HG03439 (cell line): Measurements from ENCODE around the gene SEC61G.

Experiments used
- ATAC-seq: cut with Tn5 transposase; IDR thresholded peaks from one replicate; pipeline ENCODE4 v1.9.1; 2021; ENCODE audit warnings: mild to moderate bottlenecking, moderate library complexity; ENCODE audit not compliant: unreplicated experiment

The SEC61G gene

DNA sequence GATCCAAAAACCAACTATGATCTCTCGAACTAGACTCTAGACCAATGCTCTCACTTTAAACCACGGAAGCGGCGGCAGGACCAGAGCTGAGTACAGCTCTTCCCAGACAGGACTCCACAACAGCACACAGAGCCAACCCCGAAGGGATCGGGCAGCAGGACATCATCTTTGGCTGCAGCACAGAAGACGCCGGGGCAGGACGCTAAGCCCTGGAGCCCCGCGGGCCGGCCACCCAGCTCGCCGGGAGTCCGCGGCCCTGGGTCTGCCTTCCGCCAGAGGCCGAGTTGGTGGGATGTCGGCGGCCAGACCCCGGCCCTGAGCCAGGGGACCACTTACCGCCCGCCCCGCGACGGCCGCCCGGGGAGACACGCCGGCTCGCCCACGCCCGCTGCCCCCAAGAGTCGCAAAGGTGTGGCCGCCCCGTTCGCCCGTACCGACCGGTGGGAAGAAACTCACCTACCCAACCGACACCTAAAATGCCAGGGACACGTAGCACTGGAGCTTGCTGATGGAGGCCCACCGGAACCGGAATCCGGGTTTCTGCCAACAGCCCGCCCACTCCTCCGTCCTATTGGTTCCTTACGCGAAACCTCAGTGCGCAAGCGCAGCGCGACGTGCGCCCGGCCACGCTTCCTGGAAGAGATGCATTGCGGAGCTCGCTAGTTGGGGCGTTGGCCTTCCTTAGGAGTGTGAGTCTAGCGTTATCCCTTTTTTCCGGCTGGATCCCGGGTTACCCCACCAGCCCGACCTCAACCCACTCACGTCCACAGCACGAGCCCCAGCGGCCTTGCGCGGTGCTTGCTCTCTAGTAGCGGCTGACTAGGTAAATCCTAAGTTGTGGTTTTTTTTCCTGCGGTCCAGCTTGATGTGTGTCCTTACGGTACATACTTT, at the start of gene SEC61G:
TSS of gene SEC61G (minus strand) at position 510 of the 891 bp plus-strand sequence. CDS start 1,623 bp downstream, outside the sequence.
- peak; percentile 93 for ATAC-seq

DNA sequence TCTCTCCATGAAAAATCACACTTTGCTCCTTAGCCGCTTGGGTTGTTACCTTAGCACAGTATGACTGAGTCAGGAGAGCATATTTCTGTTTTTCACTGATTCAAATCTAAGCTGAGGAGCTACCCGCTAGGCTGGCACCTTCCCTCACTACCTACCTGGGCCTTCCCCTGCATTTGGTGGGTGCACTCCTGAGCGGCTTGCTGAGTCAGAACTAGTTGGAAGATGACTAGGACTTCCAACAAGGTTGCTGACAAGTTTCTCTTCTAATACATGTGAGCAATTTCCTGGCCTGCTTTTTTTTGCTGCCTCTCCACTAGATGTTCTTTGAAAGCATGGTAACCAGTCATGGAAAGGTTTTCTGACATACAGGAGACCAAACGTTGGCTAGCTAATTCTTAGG, 43.8 kb upstream of the SEC61G start:
- ATAC-seq, result peak; percentile 69

DNA sequence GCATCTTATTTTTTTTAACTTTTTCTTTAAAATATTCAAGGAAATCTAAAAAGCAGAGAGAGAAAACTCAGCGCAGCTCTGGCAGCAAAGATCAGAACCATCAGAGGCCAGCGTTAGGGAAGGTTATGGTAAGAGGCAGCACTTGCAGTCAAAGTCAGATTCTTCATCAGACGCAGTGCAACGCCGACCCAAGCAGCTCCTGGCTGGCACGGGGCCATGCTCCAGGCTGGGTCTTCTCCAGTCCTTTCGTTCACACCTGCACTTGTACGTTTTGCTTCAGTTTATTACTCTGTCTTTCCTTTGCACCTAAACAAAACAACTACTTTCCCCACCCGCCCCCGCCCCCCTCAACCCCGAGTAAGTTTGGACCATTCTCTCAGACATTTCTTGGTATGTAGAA, 43.1 kb upstream of the SEC61G start:
- no peak for ATAC-seq

DNA sequence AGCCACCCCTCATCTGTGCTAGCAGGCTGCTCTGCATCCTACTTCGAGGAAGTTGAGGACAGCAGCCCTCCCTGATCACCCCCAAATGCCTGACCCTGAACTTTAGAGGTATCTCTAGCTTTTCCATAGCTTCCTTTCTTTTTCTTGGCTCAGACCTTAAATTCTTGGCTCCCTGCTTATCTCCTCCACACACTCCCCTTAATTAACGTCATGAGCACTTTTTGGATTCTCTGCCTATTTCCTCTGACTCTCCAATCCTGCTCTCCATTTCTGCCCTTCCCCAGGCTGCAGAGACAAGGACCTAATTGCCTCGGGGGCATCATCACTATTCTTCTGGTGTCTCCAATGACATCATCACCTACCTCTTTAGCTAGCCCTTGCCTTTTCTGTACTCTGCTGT, 40.8 kb upstream of the SEC61G start:
- ATAC-seq, result no peak

DNA sequence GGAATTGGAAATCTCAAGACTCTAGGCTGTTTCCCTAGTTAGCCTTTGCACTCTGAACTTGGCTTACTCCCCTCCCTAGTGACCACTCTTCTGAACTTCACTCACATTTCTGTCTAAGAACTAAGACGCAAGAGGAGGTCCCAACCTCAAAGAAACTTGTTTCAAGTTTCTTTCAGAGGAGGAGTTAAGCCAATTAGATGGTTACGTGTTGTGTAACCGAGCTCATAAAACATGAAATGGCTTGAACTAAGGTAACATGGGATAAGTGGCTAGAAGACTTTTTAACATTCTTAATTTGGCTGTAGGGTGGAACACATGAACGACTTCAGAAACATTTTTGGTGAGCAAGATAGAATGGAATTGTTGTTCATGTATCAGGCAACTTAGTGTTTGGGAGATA, 39.5 kb upstream of the SEC61G start:
- no peak for ATAC-seq

GRCh38 chr7:54796853-54797252, 37.8 kb upstream of the SEC61G start:
- no peak for ATAC-seq

GRCh38 chr7:54796150-54796549, 37.1 kb upstream of the SEC61G start:
- ATAC-seq, result no peak

GRCh38 chr7:54792383-54792782, 33.4 kb upstream of the SEC61G start:
- no peak for ATAC-seq

DNA sequence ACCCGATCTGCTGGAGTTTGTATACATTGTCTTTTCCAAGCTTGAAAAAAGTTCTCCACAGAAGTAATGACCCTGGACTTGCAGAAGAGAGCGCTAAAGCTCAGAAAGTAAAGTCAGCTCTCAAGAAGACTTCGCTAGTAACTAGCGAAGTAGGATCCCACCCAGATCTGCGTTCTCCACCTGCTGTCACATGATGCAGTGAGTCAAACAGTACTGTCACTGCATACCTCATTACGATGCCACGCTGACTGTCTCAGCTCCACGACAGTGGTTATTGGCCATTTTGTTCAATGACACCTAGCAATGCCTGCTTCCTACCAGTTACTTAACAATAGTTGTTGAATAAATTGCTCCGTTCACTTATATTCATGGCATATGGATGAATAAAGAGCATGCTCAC, 29.7 kb upstream of the SEC61G start:
- no peak for ATAC-seq

DNA sequence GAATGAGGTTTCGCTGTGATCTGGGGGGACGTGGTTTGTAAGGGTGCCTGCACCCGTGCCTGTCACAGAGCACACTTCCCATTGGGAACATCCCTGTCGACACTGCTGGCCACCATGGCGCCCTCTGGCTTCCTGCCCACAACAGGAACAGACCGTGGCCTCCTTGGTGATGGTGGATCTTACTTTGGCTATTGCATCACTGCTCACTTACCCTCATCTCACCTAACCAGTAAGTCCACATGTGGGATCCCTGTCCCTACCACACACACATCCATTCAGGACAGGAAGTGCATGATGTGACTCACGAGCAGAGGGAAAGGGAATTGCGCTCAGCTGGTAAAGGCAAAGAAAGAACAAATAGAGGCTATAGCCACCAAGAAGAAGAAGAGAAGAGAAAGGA, 26.2 kb upstream of the SEC61G start:
- no peak for ATAC-seq

DNA sequence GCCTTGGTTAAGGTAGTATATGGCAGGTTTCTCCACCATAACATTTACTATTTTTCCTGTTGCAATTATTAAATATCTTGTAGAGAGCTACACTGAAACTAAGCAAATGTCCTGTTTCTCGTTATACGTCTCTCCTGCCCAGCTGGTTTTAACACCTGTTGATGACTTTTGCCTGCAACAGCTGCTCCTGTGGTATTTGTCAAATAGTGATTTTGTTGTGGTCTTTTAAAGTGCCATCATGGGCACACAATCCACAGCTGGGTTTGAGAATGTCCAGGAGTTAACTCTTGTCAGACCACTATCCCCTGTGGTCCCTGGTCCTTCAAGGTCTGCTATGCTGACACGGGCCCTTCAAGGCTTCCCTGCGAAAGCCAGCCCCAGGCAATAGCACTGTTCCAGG, 24.9 kb upstream of the SEC61G start:
- no peak for ATAC-seq

DNA sequence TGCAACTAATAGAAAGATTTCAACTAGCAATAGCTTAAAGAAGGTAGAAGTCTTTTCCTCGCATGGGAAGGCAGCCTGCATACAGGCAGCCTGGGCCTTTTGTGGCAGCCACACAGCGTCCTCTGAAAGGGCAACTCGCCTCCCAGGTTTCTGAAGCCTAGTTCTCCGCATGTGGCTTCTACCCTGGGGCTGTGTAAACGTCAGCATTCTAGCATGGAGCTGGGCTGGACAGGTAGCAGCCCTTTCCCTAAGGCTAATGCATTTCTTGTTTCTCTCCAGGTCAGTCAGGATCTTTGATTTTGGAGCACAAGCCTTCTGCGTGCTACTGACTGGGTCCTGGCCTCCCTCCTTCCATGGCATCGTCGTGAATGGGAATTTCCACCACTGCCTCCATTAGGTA, 23.8 kb upstream of the SEC61G start:
- ATAC-seq, result no peak

DNA sequence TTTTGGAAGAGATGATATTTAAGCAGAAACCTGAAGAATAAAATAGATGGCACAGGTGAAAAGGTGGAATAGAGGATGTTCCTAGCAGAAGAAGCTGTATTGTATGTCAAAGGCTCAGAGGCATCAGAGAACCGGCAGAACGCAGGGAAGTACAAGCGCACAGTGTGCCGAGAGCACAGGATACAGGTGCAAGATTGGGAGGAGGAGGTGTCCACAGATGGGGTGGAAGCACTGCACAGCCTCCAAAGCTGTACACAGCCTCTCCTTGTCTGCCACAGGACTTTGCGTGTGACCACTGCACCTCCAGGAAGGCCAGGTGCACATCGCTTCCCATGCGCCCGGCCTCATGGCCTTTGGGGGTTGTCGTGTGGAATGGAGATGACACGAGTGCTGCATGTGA, 23.3 kb upstream of the SEC61G start:
- no peak for ATAC-seq

DNA sequence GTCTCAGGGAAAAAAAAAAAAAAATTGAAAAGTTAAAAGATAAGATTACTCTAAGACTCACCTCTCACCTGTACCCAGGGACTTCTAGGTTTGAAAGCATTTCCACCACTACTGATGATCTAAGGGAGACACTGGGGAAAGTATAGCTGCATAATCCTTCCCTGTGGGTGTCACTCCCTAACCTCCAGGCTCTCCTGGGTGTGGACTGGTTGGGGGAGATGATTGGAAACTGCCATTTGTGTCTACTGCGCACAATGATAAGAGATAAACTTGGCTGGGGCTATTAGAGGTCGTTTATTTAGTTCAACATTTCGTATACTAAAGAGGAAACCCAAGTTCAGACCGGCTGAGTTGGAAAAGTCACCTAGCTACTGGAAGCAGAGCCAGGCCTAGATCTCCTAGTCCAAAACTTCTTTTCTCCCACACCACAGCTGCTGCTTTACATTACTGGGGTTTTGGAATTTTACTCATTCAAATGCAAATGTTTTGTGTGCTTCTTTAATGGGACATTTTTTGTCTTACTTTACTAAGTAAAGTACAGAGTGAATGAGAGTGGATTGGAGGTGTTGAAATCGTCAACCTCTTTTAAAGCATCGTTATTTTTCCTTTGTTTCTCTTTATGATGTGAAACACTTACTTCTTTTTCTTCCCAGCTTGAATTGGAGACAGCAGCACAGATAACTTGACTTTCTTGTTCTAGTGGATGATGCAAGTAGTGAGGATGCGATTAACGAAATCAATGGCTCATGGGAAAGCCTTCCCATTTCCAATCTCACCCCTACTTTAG, 22.3 kb upstream of the SEC61G start:
- ATAC-seq, result no peak

DNA sequence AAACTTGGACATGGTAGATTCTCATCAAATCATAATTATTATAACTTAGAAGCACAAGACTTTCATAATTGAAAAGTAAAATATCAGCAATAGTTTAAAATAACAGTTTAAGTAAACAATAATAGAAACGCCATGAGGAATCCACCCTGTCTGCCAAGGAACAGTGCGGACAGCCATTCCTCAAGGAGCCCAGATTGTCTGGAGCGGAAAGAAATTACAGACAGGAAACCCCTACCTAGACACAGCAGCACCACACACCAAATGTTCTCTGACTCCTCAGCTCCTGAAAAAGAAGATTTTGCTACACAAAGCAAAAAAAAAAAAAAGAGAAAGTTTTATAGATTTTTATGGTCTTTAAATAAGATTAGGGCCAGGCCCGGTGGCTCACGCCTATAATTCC, 21.5 kb upstream of the SEC61G start:
- no peak for ATAC-seq

- ATAC-seq, result no peak
Measured at GRCh38 chr7:54778696-54779540, 19.9 kb upstream of the SEC61G start.

- ATAC-seq, result no peak
Measured at GRCh38 chr7:54778166-54778565, 19.2 kb upstream of the SEC61G start.

DNA sequence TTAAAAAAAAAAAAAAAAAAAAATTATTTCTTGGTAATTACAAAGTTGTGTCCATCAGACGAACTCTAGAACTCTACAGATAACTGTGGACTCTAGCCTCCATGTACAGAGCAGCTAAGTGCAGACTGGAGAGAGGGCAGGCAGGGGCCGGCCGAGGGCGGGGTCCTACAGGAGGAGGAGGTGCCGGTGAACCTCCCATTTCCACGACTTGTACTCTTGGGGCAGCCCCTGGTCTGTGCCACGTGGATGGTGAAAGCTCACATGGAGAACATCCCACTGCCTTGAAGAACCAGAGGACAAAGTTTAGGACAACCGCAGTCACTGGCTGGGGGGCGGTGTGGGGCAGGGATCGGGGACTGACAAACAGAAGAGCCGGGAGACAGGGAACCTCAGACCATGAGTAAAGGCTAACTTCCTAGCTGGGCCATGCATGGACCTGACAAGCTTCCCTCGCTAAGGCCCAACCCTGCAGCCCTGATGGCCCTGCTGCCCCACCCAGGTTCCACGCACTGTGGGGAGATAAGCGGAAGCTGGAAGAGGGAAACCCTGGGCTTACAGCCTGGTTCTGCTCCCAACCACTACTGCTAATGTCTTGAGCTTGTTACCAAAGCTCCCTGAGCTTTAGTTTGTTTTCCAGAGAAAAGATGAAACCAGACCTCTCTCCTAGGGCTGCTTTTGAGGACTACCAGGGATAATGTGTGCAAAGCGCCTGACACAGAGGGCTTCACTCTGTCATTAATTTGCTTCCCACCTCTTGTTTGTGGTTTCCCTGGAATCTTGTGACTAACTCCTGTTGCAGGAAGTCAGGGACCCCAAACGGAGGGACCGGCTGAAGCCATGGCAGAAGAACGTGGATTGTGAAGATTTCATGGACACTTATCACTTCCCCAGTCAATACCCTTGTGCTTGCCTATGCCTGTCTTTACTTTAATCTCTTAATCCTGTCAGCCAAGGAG, 16.1 kb upstream of the SEC61G start:
- ATAC-seq, result no peak

- peak; percentile 76 for ATAC-seq
Measured at GRCh38 chr7:54773472-54774399, 14.7 kb upstream of the SEC61G start.
